CD4-positive, alpha-beta T cell (primary cell): Measurements from ENCODE around the gene FBXL16. TPM values are rescaled to one million over a fixed set of nuclear protein-coding genes. Genes with fewer than 3 reads are reported as not detected.
"Not testable (repeated sequence)": the region's sequence is repeated elsewhere in the genome, so short reads cannot be mapped to it uniquely, and the experiment has no call there.

Source experiments
- ATAC-seq: fragments of 200-7000 bp; cut with Tn5 transposase; one replicate; pipeline ENCODE4 v1.10.0; 2022; ENCODE audit warnings: mild to moderate bottlenecking; ENCODE audit not compliant: poor library complexity
- CTCF ChIA-PET: fragments of 350-600 bp; sonication (Branson Sonifier 250); formaldehyde crosslinking; loops from one replicate; lab custom pipeline; 2021; ENCODE audit warnings: antibody characterized with exemption, inconsistent platforms; lab: Charles Lee
- POLR2A ChIA-PET: fragments of 350-600 bp; sonication (Branson Sonifier 250); formaldehyde crosslinking; loops from one replicate; lab custom pipeline; 2021; ENCODE audit warnings: antibody characterized with exemption, inconsistent platforms; lab: Charles Lee
- DNase-seq, 14 experiments: peaks; one replicate each; pipeline ENCODE4 v3.0.0-alpha.2; 2013 to 2020; ENCODE audit warnings: mixed read lengths in 2 of 14
- H3K27ac ChIP-seq, 2 donors: one replicate each; pipeline versions ENCODE4 v1.5.1 to v1.7.0; 2013; ENCODE audit warnings: low read length in 2 of 2, low read depth in 1 of 2, mild to moderate bottlenecking in 1 of 2
- H3K27me3 ChIP-seq, 2 experiments: 1 replicate in 1 of 2; 2 replicates in 1 of 2; pipeline versions ENCODE4 v1.6.1 to v1.7.0; 2013; ENCODE audit warnings: low read length in 2 of 2, control low read depth in 1 of 2, mild to moderate bottlenecking in 1 of 2, moderate library complexity in 1 of 2; ENCODE audit not compliant: insufficient read depth in 2 of 2, control insufficient read depth in 1 of 2
- H3K36me3 ChIP-seq: one replicate; pipeline ENCODE4 v1.6.1; 2013; ENCODE audit warnings: low read length, control low read depth; ENCODE audit not compliant: insufficient read depth
- H3K4me1 ChIP-seq: one replicate; pipeline ENCODE4 v1.6.1; 2013; ENCODE audit warnings: low read length, control low read depth; ENCODE audit not compliant: insufficient read depth
- H3K4me3 ChIP-seq: one replicate; pipeline ENCODE4 v1.5.1; 2013; ENCODE audit warnings: mild to moderate bottlenecking, low read length, moderate library complexity
- H3K9me3 ChIP-seq, 2 experiments: 1 replicate in 1 of 2; 2 replicates in 1 of 2; pipeline versions ENCODE4 v1.6.1 to v1.7.0; 2013; ENCODE audit warnings: low read length in 2 of 2, mild to moderate bottlenecking in 2 of 2, control low read depth in 1 of 2, moderate library complexity in 1 of 2; ENCODE audit not compliant: control insufficient read depth in 1 of 2, insufficient read depth in 1 of 2
- H3K27ac Mint-ChIP-seq: one replicate; pipeline ENCODE4 v1.8.0; 2020; ENCODE audit warnings: mixed read lengths
- H3K27me3 Mint-ChIP-seq: one replicate; pipeline ENCODE4 v1.8.0; 2021; ENCODE audit warnings: mixed read lengths
- H3K36me3 Mint-ChIP-seq: one replicate; pipeline ENCODE4 v1.8.0; 2021; ENCODE audit warnings: low read depth, mixed read lengths
- H3K4me1 Mint-ChIP-seq: one replicate; pipeline ENCODE4 v1.8.0; 2021; ENCODE audit warnings: low read depth, mixed read lengths
- H3K4me3 Mint-ChIP-seq: one replicate; pipeline ENCODE4 v1.8.0; 2020; ENCODE audit warnings: mild to moderate bottlenecking, mixed read lengths
- H3K9me3 Mint-ChIP-seq: one replicate; pipeline ENCODE4 v1.8.0; 2020; ENCODE audit warnings: mixed read lengths
- intact Hi-C, 2 experiments: fragments of 100-400 bp; cut with DNase I in 1 of 2; cut with micrococcal nuclease in 1 of 2; formaldehyde crosslinking; loops; one replicate each; pipeline versions ENCODE4 v1.15.1 to v1.9.0; 2023 to 2025; cut with DNase I, micrococcal nuclease
- total RNA-seq, 174 experiments: library from RNA in 2 of 174; stranded (reverse) in 2 of 174; gene quantifications; one replicate each; pipeline ENCODE4 v1.2.3 and lab custom pipeline; 2021 to 2026
- TF ChIP-seq, protein P1 (sequence below): fragments of 200-600 bp; IDR thresholded peaks from one replicate; pipeline ENCODE4 v1.8.0; 2022; ENCODE audit warnings: antibody characterized with exemption, mild to moderate bottlenecking

FBXL16 gene
- total RNA-seq, 2 experiments from 2014 or later: 11.0 to 11.7 TPM

DNA sequence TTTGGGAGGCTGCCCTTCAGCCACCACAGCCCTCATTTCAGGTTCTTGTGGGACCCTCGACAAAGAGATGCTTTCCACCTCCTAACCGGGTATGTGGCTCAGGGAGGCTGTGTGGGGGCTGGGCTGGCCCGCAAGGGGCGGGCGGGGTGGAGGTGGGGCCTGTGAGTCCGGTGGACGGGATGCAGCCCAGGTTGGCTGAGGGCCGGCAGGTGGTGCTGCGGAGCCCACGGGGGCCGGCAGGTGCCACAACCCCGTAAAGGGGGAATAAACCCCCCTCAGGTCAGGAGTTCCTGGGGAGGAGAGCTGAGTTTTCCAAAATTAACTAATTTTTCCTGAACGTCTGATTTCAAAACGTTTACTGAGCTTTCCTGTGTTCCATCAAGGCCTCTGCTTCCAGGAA, 40.1 kb upstream of the FBXL16 start:
- H3K36me3 Mint-ChIP-seq: no peaks in the 10 kb centered on the region
- H3K36me3 ChIP-seq: no peaks in the 10 kb centered on the region
- H3K4me1 Mint-ChIP-seq: no peaks in the 10 kb centered on the region
- no peaks in the 10 kb centered on the region for H3K27me3 ChIP-seq
- no peaks in the 10 kb centered on the region for H3K9me3 Mint-ChIP-seq
- no peak overlapping the region for H3K4me3 Mint-ChIP-seq
- DNase-seq (peak in 1 of 14 experiments; percentile 26), ATAC-seq (no peak)
- ChIA-PET POLR2A (no interaction called here), CTCF (no interaction called here)
- no peak overlapping the region for H3K4me3 ChIP-seq
- TF ChIP-seq, protein P1, sequence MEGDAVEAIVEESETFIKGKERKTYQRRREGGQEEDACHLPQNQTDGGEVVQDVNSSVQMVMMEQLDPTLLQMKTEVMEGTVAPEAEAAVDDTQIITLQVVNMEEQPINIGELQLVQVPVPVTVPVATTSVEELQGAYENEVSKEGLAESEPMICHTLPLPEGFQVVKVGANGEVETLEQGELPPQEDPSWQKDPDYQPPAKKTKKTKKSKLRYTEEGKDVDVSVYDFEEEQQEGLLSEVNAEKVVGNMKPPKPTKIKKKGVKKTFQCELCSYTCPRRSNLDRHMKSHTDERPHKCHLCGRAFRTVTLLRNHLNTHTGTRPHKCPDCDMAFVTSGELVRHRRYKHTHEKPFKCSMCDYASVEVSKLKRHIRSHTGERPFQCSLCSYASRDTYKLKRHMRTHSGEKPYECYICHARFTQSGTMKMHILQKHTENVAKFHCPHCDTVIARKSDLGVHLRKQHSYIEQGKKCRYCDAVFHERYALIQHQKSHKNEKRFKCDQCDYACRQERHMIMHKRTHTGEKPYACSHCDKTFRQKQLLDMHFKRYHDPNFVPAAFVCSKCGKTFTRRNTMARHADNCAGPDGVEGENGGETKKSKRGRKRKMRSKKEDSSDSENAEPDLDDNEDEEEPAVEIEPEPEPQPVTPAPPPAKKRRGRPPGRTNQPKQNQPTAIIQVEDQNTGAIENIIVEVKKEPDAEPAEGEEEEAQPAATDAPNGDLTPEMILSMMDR: no peak
- H3K27me3 Mint-ChIP-seq: no peaks in the 10 kb centered on the region
- H3K4me1 ChIP-seq: peaks cover 6% of the 10 kb centered on the region
- H3K27ac Mint-ChIP-seq: no peak overlapping the region
- H3K27ac ChIP-seq: no peak overlapping the region
- no peaks in the 10 kb centered on the region for H3K9me3 ChIP-seq
- intact Hi-C loops: no loop called here

DNA sequence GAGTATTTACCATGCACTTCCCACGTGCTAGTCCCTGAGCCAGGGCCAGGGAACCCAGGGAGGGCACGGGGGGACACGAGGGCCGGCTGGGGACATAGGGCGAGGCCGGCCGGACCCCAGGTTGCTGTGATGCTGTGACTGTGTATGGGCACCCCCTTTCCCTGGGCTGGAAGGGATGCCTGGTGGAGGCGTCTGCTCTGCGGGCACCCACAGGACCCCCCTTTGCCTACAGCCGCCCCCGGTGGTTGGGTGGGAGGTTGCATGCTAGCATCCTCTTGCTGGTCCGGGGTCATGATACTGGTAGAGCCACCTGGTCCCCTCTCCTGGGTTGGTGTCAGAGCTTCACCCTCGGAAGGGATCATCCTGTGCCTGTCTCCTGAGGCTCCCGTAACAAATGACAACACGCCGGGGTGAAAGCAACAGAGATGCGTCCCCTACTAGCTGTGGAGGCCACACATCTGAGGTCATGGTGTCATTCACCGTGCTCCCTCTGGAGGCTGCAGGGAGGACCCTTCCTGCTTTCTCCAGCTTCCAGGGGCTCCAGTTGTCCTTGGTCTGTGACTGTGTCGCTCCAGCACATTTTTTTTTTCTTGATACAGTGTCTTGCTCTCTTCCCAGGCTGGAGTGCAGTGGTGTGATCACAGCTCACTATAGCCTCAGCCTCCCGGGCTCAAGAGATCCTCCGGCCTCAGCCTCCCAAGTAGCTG, 38.3 kb upstream of the FBXL16 start:
- peaks cover 6% of the 10 kb centered on the region for H3K36me3 ChIP-seq
- H3K4me3 ChIP-seq: no peak overlapping the region
- ChIA-PET CTCF (no interaction called here), POLR2A (interaction anchor here (0.8 kb wide), 1 partner anchor 19 kb away, joined by 4 read pairs; no protein-coding TSS in a partner anchor)
- no peaks in the 10 kb centered on the region for H3K27me3 ChIP-seq
- intact Hi-C loops: no loop called here
- H3K4me1 ChIP-seq: peaks cover 20% of the 10 kb centered on the region
- TF ChIP-seq, protein P1: no peak
- Mint-ChIP-seq H3K4me1 (no peaks in the 10 kb centered on the region), H3K9me3 (no peaks in the 10 kb centered on the region), H3K27ac (no peak overlapping the region), H3K36me3 (no peaks in the 10 kb centered on the region), H3K27me3 (no peaks in the 10 kb centered on the region), H3K4me3 (no peak overlapping the region)
- ATAC-seq (no peak), DNase-seq (peak in 1 of 14 experiments; percentile 37)
- H3K27ac ChIP-seq: no peak overlapping the region
- H3K9me3 ChIP-seq: no peaks in the 10 kb centered on the region

GRCh38 chr16:742894-743293, 37.3 kb upstream of the FBXL16 start:
- ATAC-seq, H3K27me3 ChIP-seq, intact Hi-C loops, H3K9me3 Mint-ChIP-seq, H3K4me1 Mint-ChIP-seq, H3K36me3 Mint-ChIP-seq, H3K36me3 ChIP-seq, CTCF ChIA-PET, H3K27me3 Mint-ChIP-seq, POLR2A ChIA-PET, H3K27ac ChIP-seq, H3K9me3 ChIP-seq, H3K4me3 Mint-ChIP-seq, H3K4me3 ChIP-seq, DNase-seq, H3K27ac Mint-ChIP-seq: not testable (repeated sequence)
- H3K4me1 ChIP-seq: peaks cover 20% of the 10 kb centered on the region
